Activated T-helper 1 cell treated with anti-CD3 and anti-CD28 coated beads, Interleukin-12 subunit alpha, Interleukin-12 subunit beta, Interleukin-2, Interleukin-4 antibody, amounts not matched to agents 30 ng/mL and 10 ng/mL and 1 ng/mL, durations not matched to agents 14 hours and 24 hours and 36 hours (primary cell): Measurements from ENCODE around the gene ELP2. TPM values are rescaled to one million over a fixed set of nuclear protein-coding genes. Genes with fewer than 3 reads are reported as not detected.
"Not testable (repeated sequence)": the region's sequence is repeated elsewhere in the genome, so short reads cannot be mapped to it uniquely, and the experiment has no call there.

Source experiments
- DNase-seq: peaks from one replicate; pipeline ENCODE4 v3.0.0; 2021; ENCODE audit warnings: low spot score
- H3K27ac Mint-ChIP-seq: one replicate; pipeline ENCODE4 v1.8.0; 2021; ENCODE audit warnings: mild to moderate bottlenecking, mixed read lengths
- H3K27me3 Mint-ChIP-seq: one replicate; pipeline ENCODE4 v1.8.0; 2022; ENCODE audit warnings: mild to moderate bottlenecking, moderate library complexity, mixed read lengths; ENCODE audit not compliant: insufficient read depth
- H3K36me3 Mint-ChIP-seq: one replicate; pipeline ENCODE4 v1.8.0; 2021; ENCODE audit warnings: low read depth, mixed read lengths
- H3K4me1 Mint-ChIP-seq: one replicate; pipeline ENCODE4 v1.8.0; 2021; ENCODE audit warnings: low read depth, mixed read lengths
- H3K4me3 Mint-ChIP-seq: one replicate; pipeline ENCODE4 v1.8.0; 2021; ENCODE audit warnings: mild to moderate bottlenecking, moderate library complexity, mixed read lengths
- H3K9me3 Mint-ChIP-seq: one replicate; pipeline ENCODE4 v1.8.0; 2021; ENCODE audit warnings: mixed read lengths
- intact Hi-C: fragments of 100-400 bp; cut with micrococcal nuclease; formaldehyde crosslinking; loops from one replicate; pipeline ENCODE4 v1.15.1; 2024
- total RNA-seq: library from RNA; stranded (reverse); gene quantifications from 2 replicates; pipeline ENCODE4 v1.2.3, GENCODE V29; 2022

ELP2 gene
- 97.1 and 104 TPM in 2 replicates for total RNA-seq

GRCh38 chr18:36129300-36130038 is at the start of gene ELP2, which contains the start of gene SLC39A6:
Gene ELP2, plus strand, starts transcription at chr18:36129899. Its CDS starts 35 bp downstream, at chr18:36129934.
Gene SLC39A6, minus strand, starts transcription at chr18:36129340. Its CDS starts 2,333 bp downstream, at chr18:36127007.
- peak within 1 kb of the TSS; percentile 89 for H3K4me3 Mint-ChIP-seq
- H3K36me3 Mint-ChIP-seq: peaks cover 32% of the 10 kb centered on the region
- intact Hi-C loops: loop anchor here (1.0 to 5.0 kb wide), 12 partner anchors 13 to 1151 kb away; partner anchors contain the start of genes GALNT1, INO80C, KIAA1328 and MAPRE2
- peak; percentile 93 for DNase-seq
- no peaks in the 10 kb centered on the region for H3K9me3 Mint-ChIP-seq
- peaks cover 53% of the 10 kb centered on the region for H3K4me1 Mint-ChIP-seq
- H3K27me3 Mint-ChIP-seq: no peaks in the 10 kb centered on the region
- peak within 1 kb of the TSS; percentile 91 for H3K27ac Mint-ChIP-seq

GRCh38 chr18:36081118-36081517 is 48.6 kb upstream of the ELP2 start:
- H3K27ac Mint-ChIP-seq, H3K4me3 Mint-ChIP-seq, H3K27me3 Mint-ChIP-seq, DNase-seq, intact Hi-C loops, H3K36me3 Mint-ChIP-seq: not testable (repeated sequence)
- Mint-ChIP-seq H3K4me1 (peaks cover 18% of the 10 kb centered on the region), H3K9me3 (peaks cover 28% of the 10 kb centered on the region)

GRCh38 chr18:36083729-36084128 is 46.0 kb upstream of the ELP2 start:
- peaks cover 18% of the 10 kb centered on the region for H3K4me1 Mint-ChIP-seq
- H3K27ac Mint-ChIP-seq: no peak overlapping the region
- no peaks in the 10 kb centered on the region for H3K36me3 Mint-ChIP-seq
- H3K27me3 Mint-ChIP-seq: peaks cover 10% of the 10 kb centered on the region
- peaks cover 26% of the 10 kb centered on the region for H3K9me3 Mint-ChIP-seq
- H3K4me3 Mint-ChIP-seq: no peak overlapping the region
- no peak for DNase-seq
- intact Hi-C loops: loop anchor here (1.0 kb wide), 1 partner anchor 16 kb away; the partner anchor contains the start of gene RPRD1A

- Mint-ChIP-seq H3K27ac (no peak overlapping the region), H3K4me3 (no peak overlapping the region), H3K9me3 (peaks cover 16% of the 10 kb centered on the region), H3K36me3 (no peaks in the 10 kb centered on the region), H3K27me3 (peaks cover 10% of the 10 kb centered on the region), H3K4me1 (peaks cover 18% of the 10 kb centered on the region)
- DNase-seq: no peak
- intact Hi-C loops: no loop called here
Measured at GRCh38 chr18:36085195-36085594, 44.5 kb upstream of the ELP2 start.

GRCh38 chr18:36086186-36086585 is 43.5 kb upstream of the ELP2 start:
- H3K27ac Mint-ChIP-seq: no peak overlapping the region
- H3K4me1 Mint-ChIP-seq: peaks cover 18% of the 10 kb centered on the region
- no peak for DNase-seq
- H3K27me3 Mint-ChIP-seq: peaks cover 11% of the 10 kb centered on the region
- intact Hi-C loops: no loop called here
- no peak overlapping the region for H3K4me3 Mint-ChIP-seq
- H3K36me3 Mint-ChIP-seq: no peaks in the 10 kb centered on the region
- peaks cover 6% of the 10 kb centered on the region for H3K9me3 Mint-ChIP-seq

GRCh38 chr18:36088256-36088655 is 41.4 kb upstream of the ELP2 start:
- Mint-ChIP-seq H3K27ac (no peak overlapping the region), H3K27me3 (peaks cover 6% of the 10 kb centered on the region), H3K4me1 (peaks cover 13% of the 10 kb centered on the region), H3K9me3 (no peaks in the 10 kb centered on the region), H3K36me3 (no peaks in the 10 kb centered on the region), H3K4me3 (no peak overlapping the region)
- no peak for DNase-seq
- intact Hi-C loops: no loop called here

- intact Hi-C loops: no loop called here
- DNase-seq: no peak
- H3K27me3 Mint-ChIP-seq: peaks cover 4% of the 10 kb centered on the region
- H3K4me3 Mint-ChIP-seq: no peak overlapping the region
- H3K9me3 Mint-ChIP-seq: no peaks in the 10 kb centered on the region
- no peaks in the 10 kb centered on the region for H3K36me3 Mint-ChIP-seq
- H3K27ac Mint-ChIP-seq: no peak overlapping the region
- peaks cover 9% of the 10 kb centered on the region for H3K4me1 Mint-ChIP-seq
Measured at GRCh38 chr18:36089001-36089400, 40.7 kb upstream of the ELP2 start.

GRCh38 chr18:36092116-36092515 is 37.6 kb upstream of the ELP2 start:
- intact Hi-C loops, H3K4me1 Mint-ChIP-seq, H3K4me3 Mint-ChIP-seq, H3K27ac Mint-ChIP-seq, H3K9me3 Mint-ChIP-seq, H3K36me3 Mint-ChIP-seq, DNase-seq: not testable (repeated sequence)
- H3K27me3 Mint-ChIP-seq: peaks cover 10% of the 10 kb centered on the region

GRCh38 chr18:36094431-36094830 is 35.3 kb upstream of the ELP2 start:
- Mint-ChIP-seq H3K27ac (no peak overlapping the region), H3K27me3 (peaks cover 18% of the 10 kb centered on the region), H3K9me3 (no peaks in the 10 kb centered on the region), H3K4me3 (no peak overlapping the region), H3K4me1 (peaks cover 7% of the 10 kb centered on the region), H3K36me3 (no peaks in the 10 kb centered on the region)
- DNase-seq: no peak
- intact Hi-C loops: no loop called here

- intact Hi-C loops: loop anchor here (1.0 to 2.0 kb wide), 4 partner anchors 79 to 713 kb away; no protein-coding TSS in a partner anchor
- Mint-ChIP-seq H3K4me1 (peaks cover 7% of the 10 kb centered on the region), H3K27ac (no peak overlapping the region), H3K36me3 (no peaks in the 10 kb centered on the region), H3K9me3 (no peaks in the 10 kb centered on the region), H3K27me3 (peaks cover 14% of the 10 kb centered on the region), H3K4me3 (no peak overlapping the region)
- DNase-seq: no peak
Measured at GRCh38 chr18:36095936-36096519, 33.7 kb upstream of the ELP2 start.

GRCh38 chr18:36096955-36097354 is 32.7 kb upstream of the ELP2 start:
- Mint-ChIP-seq H3K27me3 (peaks cover 14% of the 10 kb centered on the region), H3K4me3 (no peak overlapping the region), H3K4me1 (peaks cover 7% of the 10 kb centered on the region), H3K36me3 (no peaks in the 10 kb centered on the region), H3K9me3 (no peaks in the 10 kb centered on the region), H3K27ac (no peak overlapping the region)
- no peak for DNase-seq
- intact Hi-C loops: loop anchor here (1.0 to 2.0 kb wide), 4 partner anchors 80 to 712 kb away; no protein-coding TSS in a partner anchor

GRCh38 chr18:36099311-36099710 is 30.4 kb upstream of the ELP2 start:
- intact Hi-C loops: no loop called here
- Mint-ChIP-seq H3K36me3 (no peaks in the 10 kb centered on the region), H3K27ac (no peak overlapping the region), H3K4me1 (no peaks in the 10 kb centered on the region), H3K9me3 (no peaks in the 10 kb centered on the region), H3K4me3 (no peak overlapping the region), H3K27me3 (peaks cover 14% of the 10 kb centered on the region)
- DNase-seq: no peak

- Mint-ChIP-seq H3K4me1 (no peaks in the 10 kb centered on the region), H3K36me3 (no peaks in the 10 kb centered on the region), H3K27me3 (peaks cover 13% of the 10 kb centered on the region), H3K4me3 (no peak overlapping the region), H3K27ac (no peak overlapping the region), H3K9me3 (no peaks in the 10 kb centered on the region)
- intact Hi-C loops: no loop called here
- DNase-seq: no peak
Measured at GRCh38 chr18:36101943-36102342, 27.8 kb upstream of the ELP2 start.
